ENCODE data around the gene ARFGAP2. TPM values are rescaled to one million over a fixed set of nuclear protein-coding genes. Genes with fewer than 3 reads are reported as not detected.

The ARFGAP2 gene
- total and polyA plus RNA-seq, 9 donors, result 41.5 to 94.9 (median 74.2) TPM

DNA sequence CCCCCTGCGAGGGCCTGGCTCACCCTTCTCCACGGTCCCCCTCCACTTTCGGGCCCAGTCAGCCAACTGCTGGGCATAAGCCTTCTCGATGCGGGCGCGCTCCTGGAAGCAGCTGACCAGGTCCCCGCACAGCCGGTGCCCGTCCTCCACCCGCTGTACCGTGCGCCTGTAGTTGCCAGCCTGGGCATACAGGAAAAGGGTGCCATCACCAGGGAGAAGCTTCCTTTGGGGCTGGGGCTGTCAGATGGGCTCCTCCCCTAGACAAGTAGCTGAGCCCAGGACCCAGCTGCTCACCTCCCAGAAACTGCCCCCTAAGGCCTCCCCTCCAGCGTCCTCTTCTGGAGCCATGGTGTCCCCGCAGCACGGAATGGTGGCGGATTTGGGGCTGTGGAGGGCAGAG is 5.7 kb upstream of the ARFGAP2 start:
- no peaks in the 10 kb centered on the region for H3K27me3 ChIP-seq
- no peak for TF ChIP-seq CTCF (IDR thresholded peaks at IDR 0.05)
- no peak for TF ChIP-seq POLR2A (IDR thresholded peaks at IDR 0.05)
- no peak for TF ChIP-seq EP300 (IDR thresholded peaks at IDR 0.05)
- H3K4me3 ChIP-seq, result no peak overlapping the region
- H3K9me3 ChIP-seq, result no peaks in the 10 kb centered on the region
- H3K36me3 ChIP-seq, result no peaks in the 10 kb centered on the region
- H3K4me1 ChIP-seq (ENCODE audit: insufficient read depth), result peaks cover 16% of the 10 kb centered on the region
- WGBS, 3 donors, result 93 to 97% (median 94%) methylated on average over 17 of the region's 17 CpGs
- intact Hi-C loops (cut with DNase I), result loop anchor here in 2 of 4 donors (5.0 to 10.0 kb wide), 3 partner anchors 75 to 232 kb away; partner anchors contain the start of genes MYBPC3 (in 1 of the 2) and NR1H3 (in 1 of the 2)
- DNase-seq, result no peak
- no peak overlapping the region for H3K27ac ChIP-seq

- Histone ChIP-seq H3K9me3 (no peaks in the 10 kb centered on the region), H3K4me3 (no peak overlapping the region), H3K36me3 (no peaks in the 10 kb centered on the region), H3K27me3 (no peaks in the 10 kb centered on the region), H3K4me1 (ENCODE audit: insufficient read depth) (peaks cover 13% of the 10 kb centered on the region), H3K27ac (no peak overlapping the region)
- TF ChIP-seq POLR2A (IDR thresholded peaks at IDR 0.05), result no peak
- no peak for TF ChIP-seq CTCF (IDR thresholded peaks at IDR 0.05)
- no peak for TF ChIP-seq EP300 (IDR thresholded peaks at IDR 0.05)
- WGBS, 3 donors, result 83 to 90% (median 88%) methylated on average over 6 of the region's 6 CpGs
- DNase-seq, result no peak
- intact Hi-C loops (cut with DNase I), result loop anchor here in 2 of 4 donors (5.0 to 10.0 kb wide), 3 partner anchors 76 to 234 kb away; partner anchors contain the start of genes MYBPC3 (in 1 of the 2) and NR1H3 (in 1 of the 2)
Measured at GRCh38 chr11:47181271-47181670, 4.6 kb upstream of the ARFGAP2 start.

GRCh38 chr11:47180006-47180787 is 3.5 kb upstream of the ARFGAP2 start:
- Histone ChIP-seq H3K9me3 (no peaks in the 10 kb centered on the region), H3K36me3 (no peaks in the 10 kb centered on the region), H3K27ac (no peak overlapping the region), H3K4me1 (ENCODE audit: insufficient read depth) (peaks cover 18% of the 10 kb centered on the region), H3K27me3 (no peaks in the 10 kb centered on the region), H3K4me3 (no peak overlapping the region)
- DNase-seq, result peak in 1 of 5 donors; percentile 44
- 93 to 94% (median 93%) methylated on average over 35 of the region's 35 CpGs for WGBS, 3 donors
- TF ChIP-seq CTCF (IDR thresholded peaks at IDR 0.05) (no peak), POLR2A (IDR thresholded peaks at IDR 0.05) (no peak), EP300 (IDR thresholded peaks at IDR 0.05) (no peak)
- intact Hi-C loops (cut with DNase I), result loop anchor here in 2 of 4 donors (5.0 to 10.0 kb wide), 3 partner anchors 77 to 235 kb away; partner anchors contain the start of genes MYBPC3 (in 1 of the 2) and NR1H3 (in 1 of the 2)

GRCh38 chr11:47179655-47179991 is 2.9 kb upstream of the ARFGAP2 start:
- intact Hi-C loops (cut with DNase I), result loop anchor here in 3 of 4 donors (5.0 to 10.0 kb wide), 3 partner anchors 88 to 178 kb away; partner anchors contain the start of gene MYBPC3 (in 1 of the 3)
- no peak overlapping the region for H3K27ac ChIP-seq
- H3K36me3 ChIP-seq, result no peaks in the 10 kb centered on the region

More at GRCh38 chr11:47179655-47179991, 2.9 kb upstream of the ARFGAP2 start:
- 92 to 97% (median 95%) methylated on average over 1 of the region's 1 CpG for WGBS, 3 donors
- Histone ChIP-seq H3K27me3 (no peaks in the 10 kb centered on the region), H3K4me3 (no peak overlapping the region), H3K9me3 (no peaks in the 10 kb centered on the region), H3K4me1 (ENCODE audit: insufficient read depth) (peaks cover 13% of the 10 kb centered on the region)
- TF ChIP-seq POLR2A (IDR thresholded peaks at IDR 0.05) (no peak), CTCF (IDR thresholded peaks at IDR 0.05) (no peak), EP300 (IDR thresholded peaks at IDR 0.05) (no peak)
- no peak for DNase-seq
